ENCODE measurements around the gene TCERG1. TPM values are rescaled to one million over a fixed set of nuclear protein-coding genes. Genes with fewer than 3 reads are reported as not detected.

TCERG1 gene
- total and polyA plus RNA-seq, 2 donors (not counting 1 experiment from before 2014, with no cell fraction given): 44.6 to 95.2 TPM

DNA sequence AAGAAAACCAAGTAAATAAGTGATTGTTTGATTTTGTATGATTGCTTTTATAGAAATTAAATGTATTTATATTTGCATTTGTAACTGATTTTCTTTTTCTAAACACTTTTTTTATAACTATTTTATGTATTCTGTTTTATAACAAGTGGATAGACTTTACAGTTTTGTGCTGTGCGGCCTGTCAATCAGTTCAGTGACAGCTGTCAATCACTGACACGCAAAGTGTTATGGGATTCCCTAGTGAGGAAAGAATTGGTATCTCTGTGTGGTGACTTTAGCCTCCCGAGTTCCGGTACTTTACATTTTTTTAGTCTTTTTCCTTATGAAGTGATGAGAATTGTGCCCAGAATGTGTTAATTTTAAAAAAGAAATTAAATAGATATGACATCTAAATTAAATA lies 52.5 kb downstream of the TCERG1 start:
- DNase-seq: no peak
- CTCF ChIA-PET: no interaction called here
- intact Hi-C loops (cut with micrococcal nuclease): no loop called here
- H3K9me3 ChIP-seq (ENCODE audit: control extremely low read depth in 1 of 3, control insufficient read depth in 2 of 3, insufficient read depth in 1 of 3, low read length in 2 of 3): no peaks in the 10 kb centered on the region
- no peaks in the 10 kb centered on the region for H3K4me1 Mint-ChIP-seq
- no peaks in the 10 kb centered on the region for H3K27me3 ChIP-seq (replicated peaks in 1 of 4; ENCODE audit: control extremely low read depth in 1 of 4, control insufficient read depth in 3 of 4, insufficient read depth in 4 of 4, low read length in 3 of 4)
- no peaks in the 10 kb centered on the region for H3K79me2 ChIP-seq (ENCODE audit: control insufficient read depth, insufficient read depth, low read length)
- no peaks in the 10 kb centered on the region for H3K9me3 Mint-ChIP-seq (ENCODE audit: insufficient read depth)
- no peaks in the 10 kb centered on the region for H3K4me1 ChIP-seq (ENCODE audit: control insufficient read depth in 2 of 2, insufficient read depth in 2 of 2, low read length in 2 of 2)
- H3K27ac Mint-ChIP-seq: no peak overlapping the region
- no peak for ATAC-seq (ENCODE audit: low read depth)
- H3K9ac ChIP-seq (ENCODE audit: low read length): no peak overlapping the region
- peaks cover 6 to 44% of the 10 kb centered on the region in 2 experiments for H3K36me3 ChIP-seq (replicated peaks in 1 of 2; ENCODE audit: control extremely low read depth in 1 of 2, control insufficient read depth in 1 of 2, extremely low read depth in 1 of 2, insufficient read depth in 2 of 2, low read length in 1 of 2)
- no peaks in the 10 kb centered on the region for H4K20me1 ChIP-seq (ENCODE audit: control insufficient read depth, insufficient read depth, low read length, poor library complexity, severe bottlenecking)
- 100% methylated on average over 1 of the region's 4 CpGs for WGBS (ENCODE audit: insufficient coverage)
- POLR2A ChIA-PET: no interaction called here
- no peaks in the 10 kb centered on the region for H3K27me3 Mint-ChIP-seq
- no peak overlapping the region for H3K4me3 ChIP-seq (ENCODE audit: control extremely low read depth in 1 of 5, extremely low read depth in 1 of 5, insufficient read depth in 1 of 5, low read depth in 2 of 5, low read length in 4 of 5)
- no peak overlapping the region for H3K4me2 ChIP-seq (replicated peaks; ENCODE audit: low read depth, low read length, poor library complexity, severe bottlenecking)
- H2AFZ ChIP-seq (ENCODE audit: insufficient read depth, low read depth, low read length, poor library complexity, severe bottlenecking): no peak overlapping the region
- no peak overlapping the region for H3K27ac ChIP-seq (ENCODE audit: low read length in 2 of 2)
- H3K4me3 Mint-ChIP-seq: no peak overlapping the region
- TF ChIP-seq, protein P1, sequence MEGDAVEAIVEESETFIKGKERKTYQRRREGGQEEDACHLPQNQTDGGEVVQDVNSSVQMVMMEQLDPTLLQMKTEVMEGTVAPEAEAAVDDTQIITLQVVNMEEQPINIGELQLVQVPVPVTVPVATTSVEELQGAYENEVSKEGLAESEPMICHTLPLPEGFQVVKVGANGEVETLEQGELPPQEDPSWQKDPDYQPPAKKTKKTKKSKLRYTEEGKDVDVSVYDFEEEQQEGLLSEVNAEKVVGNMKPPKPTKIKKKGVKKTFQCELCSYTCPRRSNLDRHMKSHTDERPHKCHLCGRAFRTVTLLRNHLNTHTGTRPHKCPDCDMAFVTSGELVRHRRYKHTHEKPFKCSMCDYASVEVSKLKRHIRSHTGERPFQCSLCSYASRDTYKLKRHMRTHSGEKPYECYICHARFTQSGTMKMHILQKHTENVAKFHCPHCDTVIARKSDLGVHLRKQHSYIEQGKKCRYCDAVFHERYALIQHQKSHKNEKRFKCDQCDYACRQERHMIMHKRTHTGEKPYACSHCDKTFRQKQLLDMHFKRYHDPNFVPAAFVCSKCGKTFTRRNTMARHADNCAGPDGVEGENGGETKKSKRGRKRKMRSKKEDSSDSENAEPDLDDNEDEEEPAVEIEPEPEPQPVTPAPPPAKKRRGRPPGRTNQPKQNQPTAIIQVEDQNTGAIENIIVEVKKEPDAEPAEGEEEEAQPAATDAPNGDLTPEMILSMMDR (IDR thresholded peaks at IDR 0.05): no peak

DNA sequence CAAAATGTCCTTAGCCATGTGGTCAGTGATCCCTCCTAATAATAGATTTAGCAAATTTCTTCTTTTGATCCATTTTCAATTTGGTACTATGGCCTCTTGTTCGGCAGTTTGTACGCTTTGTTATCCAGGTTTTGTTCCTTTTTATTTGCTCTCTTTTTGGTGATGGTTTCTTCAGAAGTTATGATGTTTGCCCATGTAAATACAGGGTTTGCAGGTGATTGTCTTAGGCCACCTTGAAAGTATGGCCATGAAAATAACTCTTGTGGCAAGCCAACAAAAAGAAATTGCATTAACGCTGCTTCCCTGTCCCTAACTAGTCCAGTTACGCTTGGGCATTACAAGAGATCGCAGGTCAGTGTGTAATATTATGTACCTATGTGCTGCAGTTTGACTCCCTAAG lies 60.3 kb downstream of the TCERG1 start:
- WGBS (ENCODE audit: insufficient coverage): 100% methylated on average over 3 of the region's 5 CpGs
- POLR2A ChIA-PET: no interaction called here

More for the DNA sequence above, 60.3 kb downstream of the TCERG1 start:
- Histone ChIP-seq H3K9ac (ENCODE audit: low read length) (no peak overlapping the region), H3K27me3 (replicated peaks in 1 of 4; ENCODE audit: control extremely low read depth in 1 of 4, control insufficient read depth in 3 of 4, insufficient read depth in 4 of 4, low read length in 3 of 4) (no peaks in the 10 kb centered on the region), H3K4me1 (ENCODE audit: control insufficient read depth in 2 of 2, insufficient read depth in 2 of 2, low read length in 2 of 2) (no peaks in the 10 kb centered on the region), H2AFZ (ENCODE audit: insufficient read depth, low read depth, low read length, poor library complexity, severe bottlenecking) (no peak overlapping the region), H3K9me3 (ENCODE audit: control extremely low read depth in 1 of 3, control insufficient read depth in 2 of 3, insufficient read depth in 1 of 3, low read length in 2 of 3) (no peaks in the 10 kb centered on the region), H3K4me2 (replicated peaks; ENCODE audit: low read depth, low read length, poor library complexity, severe bottlenecking) (no peak overlapping the region), H3K27ac (ENCODE audit: low read length in 2 of 2) (no peak overlapping the region), H3K36me3 (replicated peaks in 1 of 2; ENCODE audit: control extremely low read depth in 1 of 2, control insufficient read depth in 1 of 2, extremely low read depth in 1 of 2, insufficient read depth in 2 of 2, low read length in 1 of 2) (peaks cover 17 to 86% of the 10 kb centered on the region in 2 experiments), H3K79me2 (ENCODE audit: control insufficient read depth, insufficient read depth, low read length) (no peaks in the 10 kb centered on the region), H4K20me1 (ENCODE audit: control insufficient read depth, insufficient read depth, low read length, poor library complexity, severe bottlenecking) (no peaks in the 10 kb centered on the region), H3K4me3 (ENCODE audit: control extremely low read depth in 1 of 5, extremely low read depth in 1 of 5, insufficient read depth in 1 of 5, low read depth in 2 of 5, low read length in 4 of 5) (no peak overlapping the region)
- DNase-seq (no peak), ATAC-seq (ENCODE audit: low read depth) (no peak)
- Mint-ChIP-seq H3K9me3 (ENCODE audit: insufficient read depth) (no peaks in the 10 kb centered on the region), H3K27me3 (no peaks in the 10 kb centered on the region), H3K4me1 (no peaks in the 10 kb centered on the region), H3K27ac (no peak overlapping the region), H3K4me3 (no peak overlapping the region)
- intact Hi-C loops (cut with micrococcal nuclease): no loop called here
- CTCF ChIA-PET: no interaction called here
- TF ChIP-seq EZH2 (IDR thresholded peaks at IDR 0.05; ENCODE audit: borderline replicate concordance, insufficient read depth, low read depth, low read length, poor library complexity, severe bottlenecking): no peak
- TF ChIP-seq, protein P1 (IDR thresholded peaks at IDR 0.05): no peak
